C4-2B (cell line): ENCODE data around the gene FAM216A.
"Not testable (repeated sequence)": the region's sequence is repeated elsewhere in the genome, so short reads cannot be mapped to it uniquely, and the experiment has no call there.

Experiments used
- H3K27ac ChIP-seq: fragments of 450-650 bp; 2 replicates; pipeline ENCODE4 v1.5.1; 2017
- ZFX ChIP-seq: fragments of 450-650 bp; IDR thresholded peaks from 2 replicates; pipeline ENCODE4 v1.6.1; 2017
- TF ChIP-seq, protein P1 (sequence below): fragments of 450-650 bp; conservative IDR thresholded peaks from 2 replicates; pipeline ENCODE4 v1.5.1; 2017; ENCODE audit warnings: mild to moderate bottlenecking

The FAM216A gene

DNA sequence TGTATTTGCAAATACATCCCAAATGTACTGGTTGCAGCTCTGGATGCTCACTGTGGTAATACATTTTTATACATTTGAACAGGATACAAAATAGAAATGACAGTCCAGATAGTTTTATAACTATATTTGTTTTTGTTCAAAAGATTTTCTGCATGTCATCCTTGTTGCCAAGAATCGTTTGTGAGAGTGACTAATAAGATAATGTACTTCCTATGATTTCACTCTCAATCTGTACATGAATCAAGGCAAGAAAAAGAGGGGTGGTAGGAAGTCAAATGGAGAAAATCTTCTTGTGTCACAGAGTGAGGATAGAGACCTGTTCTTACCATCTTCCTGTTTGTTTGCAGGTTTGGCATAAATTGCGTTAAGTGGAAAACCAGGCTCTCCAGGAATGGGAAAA lies 32.4 kb upstream of the FAM216A start:
- H3K27ac ChIP-seq, result no peak overlapping the region
- no peak for TF ChIP-seq ZFX
- TF ChIP-seq, protein P1, sequence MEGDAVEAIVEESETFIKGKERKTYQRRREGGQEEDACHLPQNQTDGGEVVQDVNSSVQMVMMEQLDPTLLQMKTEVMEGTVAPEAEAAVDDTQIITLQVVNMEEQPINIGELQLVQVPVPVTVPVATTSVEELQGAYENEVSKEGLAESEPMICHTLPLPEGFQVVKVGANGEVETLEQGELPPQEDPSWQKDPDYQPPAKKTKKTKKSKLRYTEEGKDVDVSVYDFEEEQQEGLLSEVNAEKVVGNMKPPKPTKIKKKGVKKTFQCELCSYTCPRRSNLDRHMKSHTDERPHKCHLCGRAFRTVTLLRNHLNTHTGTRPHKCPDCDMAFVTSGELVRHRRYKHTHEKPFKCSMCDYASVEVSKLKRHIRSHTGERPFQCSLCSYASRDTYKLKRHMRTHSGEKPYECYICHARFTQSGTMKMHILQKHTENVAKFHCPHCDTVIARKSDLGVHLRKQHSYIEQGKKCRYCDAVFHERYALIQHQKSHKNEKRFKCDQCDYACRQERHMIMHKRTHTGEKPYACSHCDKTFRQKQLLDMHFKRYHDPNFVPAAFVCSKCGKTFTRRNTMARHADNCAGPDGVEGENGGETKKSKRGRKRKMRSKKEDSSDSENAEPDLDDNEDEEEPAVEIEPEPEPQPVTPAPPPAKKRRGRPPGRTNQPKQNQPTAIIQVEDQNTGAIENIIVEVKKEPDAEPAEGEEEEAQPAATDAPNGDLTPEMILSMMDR, result no peak

DNA sequence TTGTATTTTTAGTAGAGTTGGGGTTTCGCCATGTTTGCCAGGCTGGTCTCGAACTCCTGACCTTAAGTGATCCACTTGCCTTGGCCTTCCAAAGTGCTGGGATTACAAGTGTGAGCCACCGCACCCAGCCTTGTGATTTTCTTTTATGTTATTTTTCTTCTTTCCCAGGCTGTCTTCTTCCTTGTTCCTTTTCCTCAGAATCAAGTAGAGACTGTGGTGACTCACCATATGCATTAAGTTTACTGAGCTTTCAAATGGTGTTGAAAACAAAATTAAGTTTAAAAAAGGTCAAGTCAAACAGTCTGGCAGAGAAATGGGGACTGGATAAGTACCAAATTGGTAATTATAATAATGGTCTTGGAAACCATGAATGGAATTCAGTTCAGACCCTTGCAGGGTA lies 24.2 kb upstream of the FAM216A start:
- TF ChIP-seq ZFX, result no peak
- TF ChIP-seq, protein P1, result no peak

DNA sequence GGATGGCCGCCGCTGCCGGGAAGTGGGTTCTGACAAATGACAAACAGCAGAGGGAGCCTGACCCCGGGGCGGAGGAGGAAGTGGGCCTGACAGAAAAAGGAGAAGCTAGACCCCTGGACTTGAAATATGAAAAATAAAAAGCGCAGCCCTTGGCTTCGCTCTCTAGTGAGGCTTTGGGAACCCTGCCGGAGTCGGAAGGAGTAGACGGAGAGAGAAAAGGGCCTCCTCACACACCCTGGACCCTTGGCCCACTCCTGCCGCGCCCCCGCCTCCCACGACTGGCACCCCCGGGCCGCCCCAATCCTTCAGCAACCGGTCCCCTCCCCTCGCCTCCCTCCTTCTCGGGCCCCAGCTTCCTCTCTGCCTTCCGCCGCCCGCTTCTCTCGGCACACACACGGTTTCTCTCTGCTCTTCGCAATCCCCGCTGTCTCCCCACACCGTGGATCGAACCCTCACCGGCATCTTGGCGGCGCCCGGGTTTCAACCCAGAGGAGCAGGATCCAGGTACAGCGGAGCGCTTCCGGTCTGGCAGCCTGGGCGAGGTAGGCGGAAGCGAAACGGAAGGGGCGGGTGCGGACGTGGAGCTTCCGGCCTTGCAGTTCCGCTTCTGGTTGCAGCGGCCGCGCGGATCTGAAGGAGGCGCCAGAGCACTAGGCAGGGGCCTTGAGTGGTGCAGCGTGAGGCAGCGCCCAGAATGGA lies 18.7 kb upstream of the FAM216A start, which contains the start of gene ARPC3:
Gene ARPC3 (minus strand): TSS at position 539 of the 699 bp plus-strand sequence. CDS start 77 bp downstream, at position 462.
- TF ChIP-seq ZFX, result peak; percentile 47; the same call in 1 of the 2 replicates
- TF ChIP-seq, protein P1, result peak; percentile 88

More for the DNA sequence above, 24.2 kb upstream of the FAM216A start:
- no peak overlapping the region for H3K27ac ChIP-seq

DNA sequence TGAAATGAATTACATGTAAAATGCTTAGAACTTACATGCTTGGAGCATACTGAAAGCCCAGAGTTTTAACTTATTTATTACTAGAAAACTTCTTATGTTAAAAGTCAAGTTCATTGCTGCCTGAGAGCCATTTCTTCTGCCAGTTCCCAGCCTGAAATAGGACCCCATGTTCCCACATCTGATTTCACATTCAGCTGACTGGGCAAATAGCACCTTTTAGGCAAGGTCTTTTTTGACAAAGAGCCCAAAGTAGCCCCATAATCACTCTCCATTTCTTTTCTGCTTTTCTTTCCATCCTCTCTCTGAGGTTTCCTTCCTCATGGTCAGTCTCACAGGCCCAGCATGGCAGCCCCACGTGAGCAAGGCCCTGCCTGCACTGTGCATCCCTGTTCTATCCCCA lies 17.4 kb upstream of the FAM216A start:
- no peak overlapping the region for H3K27ac ChIP-seq
- TF ChIP-seq ZFX, result no peak
- TF ChIP-seq, protein P1, result no peak

More for the DNA sequence above, 18.7 kb upstream of the FAM216A start, which contains the start of gene ARPC3:
- peak within 1 kb of the TSS; percentile 83 for H3K27ac ChIP-seq

DNA sequence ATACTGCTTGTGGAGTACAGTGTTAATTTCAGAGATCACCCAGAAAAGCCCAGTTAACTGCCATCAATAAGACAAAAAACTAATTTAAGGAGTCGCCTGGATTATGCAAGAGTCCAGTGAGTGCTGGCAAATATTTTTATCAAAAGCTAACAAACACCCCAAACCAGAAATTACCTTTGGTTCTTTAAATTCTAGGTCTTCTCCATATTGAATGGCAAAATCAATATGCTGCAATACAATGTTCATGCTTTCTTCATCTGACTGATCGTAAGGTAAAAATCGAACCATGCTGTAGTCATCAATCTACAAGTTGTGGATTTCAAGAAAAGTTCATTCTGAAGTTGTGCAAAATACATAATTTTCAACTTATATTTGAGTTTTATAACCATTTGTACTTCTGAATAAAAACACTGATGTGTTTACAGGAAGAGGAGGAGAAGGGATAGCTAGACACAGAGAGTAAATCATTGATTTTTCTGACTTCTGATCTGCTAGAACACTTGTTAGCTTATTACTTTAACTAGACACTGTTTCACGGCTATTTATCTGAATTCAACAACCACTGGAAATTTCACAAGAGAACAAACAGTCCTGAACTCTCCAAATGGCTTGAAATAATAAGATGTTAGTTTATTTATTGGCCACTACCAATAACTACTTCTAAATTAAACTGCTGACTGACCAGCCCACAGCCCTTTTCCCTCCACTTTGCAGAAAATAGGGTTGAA lies 14.9 kb upstream of the FAM216A start:
- TF ChIP-seq, protein P1, result no peak
- TF ChIP-seq ZFX, result no peak
- no peak overlapping the region for H3K27ac ChIP-seq

DNA sequence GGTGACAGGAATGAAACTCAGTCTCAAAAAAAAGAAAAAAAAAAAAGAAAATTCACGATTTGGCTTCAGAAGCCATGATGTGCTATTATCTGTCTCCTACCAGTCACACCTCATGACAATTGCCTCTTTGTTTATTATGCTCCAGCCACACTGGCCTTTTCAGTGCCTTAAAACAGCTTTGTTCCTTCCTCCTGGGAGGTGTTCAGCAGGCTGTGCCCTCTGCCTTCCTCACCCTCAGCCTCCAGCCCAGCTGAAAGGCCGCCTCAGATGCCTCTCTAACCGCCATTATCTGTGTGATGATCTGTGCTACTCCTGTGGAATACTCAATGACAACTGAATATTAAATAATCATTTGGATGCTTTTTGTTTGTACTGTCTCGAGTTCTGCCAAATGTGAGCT lies 9.9 kb upstream of the FAM216A start:
- H3K27ac ChIP-seq, result no peak overlapping the region
- TF ChIP-seq, protein P1, result no peak
- no peak for TF ChIP-seq ZFX

DNA sequence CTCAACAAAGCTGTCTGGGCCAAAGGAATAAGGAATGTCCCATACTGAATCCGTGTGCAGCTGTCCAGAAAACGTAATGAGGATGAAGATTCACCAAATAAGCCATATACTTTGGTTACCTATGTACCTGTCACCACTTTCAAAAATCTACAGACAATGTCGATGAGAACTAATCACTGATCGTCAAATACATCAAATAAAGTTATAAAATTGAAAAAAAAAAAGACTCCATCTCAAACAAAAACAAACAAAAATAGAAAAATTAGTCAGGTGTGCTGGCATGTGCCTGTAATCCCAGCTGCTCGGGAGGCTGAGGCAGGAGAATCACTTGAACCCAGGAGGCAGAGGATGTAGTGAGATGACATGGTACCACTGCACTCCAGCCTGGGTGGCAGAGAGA lies 7.5 kb upstream of the FAM216A start:
- not testable (repeated sequence) for H3K27ac ChIP-seq
